Left ventricle myocardium inferior (tissue), 1 donor: ENCODE measurements around the gene SULT2B1. TPM values are rescaled to one million over a fixed set of nuclear protein-coding genes. Genes with fewer than 3 reads are reported as not detected.

Experiments used
- DNase-seq: peaks from one replicate; pipeline ENCODE4 v3.0.0-alpha.2; 2020
- H3K27ac ChIP-seq: fragments of 200-600 bp; replicated peaks from 2 replicates; pipeline ENCODE4 v1.8.0; 2021
- H3K27me3 ChIP-seq: fragments of 200-600 bp; 2 replicates; pipeline ENCODE4 v1.8.0; 2021; ENCODE audit warnings: low read depth
- H3K36me3 ChIP-seq: fragments of 200-600 bp; 2 replicates; pipeline ENCODE4 v1.8.0; 2021
- H3K4me1 ChIP-seq: fragments of 200-600 bp; 2 replicates; pipeline ENCODE4 v1.8.0; 2021
- H3K4me3 ChIP-seq: fragments of 200-600 bp; 2 replicates; pipeline ENCODE4 v1.8.0; 2021; ENCODE audit warnings: mild to moderate bottlenecking, moderate library complexity
- H3K9me3 ChIP-seq: fragments of 200-600 bp; replicated peaks from 2 replicates; pipeline ENCODE4 v1.8.0; 2021
- intact Hi-C: fragments of 100-400 bp; cut with micrococcal nuclease; formaldehyde crosslinking; loops from one replicate; pipeline ENCODE4 v1.11.0; 2022
- total RNA-seq: library from RNA; stranded (reverse); fragmentation: NEBNext Ultra II Directional; extraction: Animal tissue kit (Norgen Biotek cat#: 25700); gene quantifications from one replicate; pipeline ENCODE4 v1.2.1, GENCODE V29; 2021
- TF ChIP-seq, protein P1 (sequence below): fragments of 200-600 bp; IDR thresholded peaks from 2 replicates; pipeline ENCODE4 v1.8.0; 2021; ENCODE audit warnings: antibody characterized with exemption, mild to moderate bottlenecking, borderline replicate concordance
- donor health status: DM: no; HTN: yes; CAD: no; lungs with severe emphysema.

The SULT2B1 gene
- total RNA-seq, 1 donor from 2014 or later: 0.33 TPM

DNA sequence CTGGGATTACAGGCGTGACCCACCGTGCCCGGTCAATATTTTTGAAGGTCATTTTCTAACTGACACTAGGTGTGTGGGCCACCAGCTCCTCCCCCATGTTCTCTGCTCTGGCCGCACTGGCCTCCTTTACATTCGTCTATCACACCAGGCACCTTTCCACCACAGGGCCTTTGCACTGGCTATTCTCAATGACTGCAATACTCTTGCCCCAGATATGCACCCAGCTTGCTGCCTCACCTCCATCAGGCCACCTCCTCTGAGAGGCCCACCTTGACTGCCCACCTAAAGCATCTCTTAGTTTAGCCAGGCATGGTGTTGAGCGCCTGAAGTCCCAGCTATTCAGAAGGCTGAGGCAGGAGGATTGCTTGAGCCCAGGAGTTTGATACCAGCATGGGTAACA is 10.2 kb upstream of the SULT2B1 start:
- intact Hi-C loops: no loop called here
- Histone ChIP-seq H3K27me3 (peaks cover 23% of the 10 kb centered on the region), H3K4me1 (no peaks in the 10 kb centered on the region), H3K4me3 (no peak overlapping the region), H3K36me3 (no peaks in the 10 kb centered on the region), H3K9me3 (no peaks in the 10 kb centered on the region), H3K27ac (no peak overlapping the region)
- DNase-seq: no peak
- TF ChIP-seq, protein P1, sequence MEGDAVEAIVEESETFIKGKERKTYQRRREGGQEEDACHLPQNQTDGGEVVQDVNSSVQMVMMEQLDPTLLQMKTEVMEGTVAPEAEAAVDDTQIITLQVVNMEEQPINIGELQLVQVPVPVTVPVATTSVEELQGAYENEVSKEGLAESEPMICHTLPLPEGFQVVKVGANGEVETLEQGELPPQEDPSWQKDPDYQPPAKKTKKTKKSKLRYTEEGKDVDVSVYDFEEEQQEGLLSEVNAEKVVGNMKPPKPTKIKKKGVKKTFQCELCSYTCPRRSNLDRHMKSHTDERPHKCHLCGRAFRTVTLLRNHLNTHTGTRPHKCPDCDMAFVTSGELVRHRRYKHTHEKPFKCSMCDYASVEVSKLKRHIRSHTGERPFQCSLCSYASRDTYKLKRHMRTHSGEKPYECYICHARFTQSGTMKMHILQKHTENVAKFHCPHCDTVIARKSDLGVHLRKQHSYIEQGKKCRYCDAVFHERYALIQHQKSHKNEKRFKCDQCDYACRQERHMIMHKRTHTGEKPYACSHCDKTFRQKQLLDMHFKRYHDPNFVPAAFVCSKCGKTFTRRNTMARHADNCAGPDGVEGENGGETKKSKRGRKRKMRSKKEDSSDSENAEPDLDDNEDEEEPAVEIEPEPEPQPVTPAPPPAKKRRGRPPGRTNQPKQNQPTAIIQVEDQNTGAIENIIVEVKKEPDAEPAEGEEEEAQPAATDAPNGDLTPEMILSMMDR: no peak

DNA sequence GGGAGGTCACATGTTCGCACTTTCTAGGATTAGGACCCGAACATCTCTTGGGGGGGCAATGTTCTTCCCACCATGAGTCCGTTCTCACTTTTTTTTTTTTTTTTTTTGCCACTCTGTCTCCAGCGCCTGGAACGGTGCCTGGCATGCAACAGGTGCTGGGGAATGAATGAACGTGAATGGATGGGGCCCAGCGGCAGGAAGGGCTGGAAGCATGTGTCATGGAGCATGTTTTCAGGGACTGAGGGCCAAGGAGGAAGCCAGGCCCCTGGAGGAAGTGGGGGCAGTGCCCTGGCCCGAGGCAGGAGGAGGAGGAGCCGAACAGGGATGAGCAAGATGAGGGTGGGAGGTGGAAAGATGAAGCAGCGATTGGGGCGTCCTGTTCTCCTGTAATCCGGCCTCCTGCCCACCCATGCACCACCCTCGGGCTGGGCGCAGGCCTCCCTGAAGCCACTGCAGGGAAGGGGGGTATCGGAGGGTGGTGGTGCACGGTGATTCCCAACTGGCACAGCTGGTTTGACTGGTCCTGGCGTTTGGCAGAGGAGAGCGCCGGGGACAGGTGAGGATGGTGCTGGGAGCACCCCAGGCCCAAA is 8.8 kb upstream of the SULT2B1 start:
- no peaks in the 10 kb centered on the region for H3K9me3 ChIP-seq
- no peak for DNase-seq
- H3K4me1 ChIP-seq: no peaks in the 10 kb centered on the region
- intact Hi-C loops: no loop called here
- no peak overlapping the region for H3K27ac ChIP-seq
- TF ChIP-seq, protein P1: no peak
- H3K36me3 ChIP-seq: no peaks in the 10 kb centered on the region
- peaks cover 35% of the 10 kb centered on the region for H3K27me3 ChIP-seq
- no peak overlapping the region for H3K4me3 ChIP-seq

DNA sequence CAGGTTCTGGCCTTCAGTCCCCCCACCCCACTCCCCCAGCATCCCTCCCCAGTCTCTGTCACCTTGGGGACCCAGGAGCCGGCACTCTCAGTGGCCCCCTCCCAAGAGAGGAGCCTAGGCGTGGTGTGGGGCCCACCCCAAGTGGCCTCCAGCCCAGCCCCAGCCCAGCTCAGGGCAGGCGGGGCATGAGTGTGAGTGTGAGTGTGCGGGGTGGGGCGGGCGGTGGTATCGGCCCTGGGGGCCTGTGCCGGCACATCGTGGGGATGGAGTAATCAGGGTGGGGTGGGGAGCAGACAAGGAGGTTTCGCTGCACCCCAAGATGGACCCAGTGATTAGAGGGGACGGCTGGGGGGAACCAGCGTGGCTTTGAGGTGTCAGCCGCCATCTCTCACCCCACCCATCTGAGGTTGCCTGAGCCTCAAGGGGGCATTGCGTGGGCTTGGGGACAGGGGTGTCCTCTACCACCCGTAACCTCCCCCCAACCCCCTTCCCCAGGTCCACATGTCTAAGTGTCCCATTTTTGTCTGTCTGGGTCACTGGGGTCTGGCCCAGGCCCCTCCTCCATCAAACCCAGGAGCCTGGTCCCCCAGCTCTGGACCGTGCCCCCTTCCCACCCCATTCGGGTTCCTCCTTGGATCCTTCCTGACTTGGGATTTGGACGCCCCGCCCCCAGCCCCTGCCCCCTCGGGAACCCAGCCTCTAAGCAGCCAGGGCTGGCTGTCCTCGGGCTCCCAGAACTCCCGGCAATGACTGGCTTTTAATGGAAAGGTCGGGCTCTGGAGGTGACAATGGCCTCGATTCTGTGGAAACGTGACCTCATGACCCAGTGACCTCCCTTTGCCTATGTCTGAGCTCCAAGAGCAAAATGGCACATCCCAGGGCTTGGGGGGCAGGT is 6.9 kb upstream of the SULT2B1 start:
- H3K4me1 ChIP-seq: no peaks in the 10 kb centered on the region
- no peaks in the 10 kb centered on the region for H3K9me3 ChIP-seq
- intact Hi-C loops: no loop called here
- TF ChIP-seq, protein P1: no peak
- H3K4me3 ChIP-seq: no peak overlapping the region
- H3K27me3 ChIP-seq: peaks cover 54% of the 10 kb centered on the region
- H3K27ac ChIP-seq: no peak overlapping the region
- H3K36me3 ChIP-seq: no peaks in the 10 kb centered on the region
- no peak for DNase-seq

DNA sequence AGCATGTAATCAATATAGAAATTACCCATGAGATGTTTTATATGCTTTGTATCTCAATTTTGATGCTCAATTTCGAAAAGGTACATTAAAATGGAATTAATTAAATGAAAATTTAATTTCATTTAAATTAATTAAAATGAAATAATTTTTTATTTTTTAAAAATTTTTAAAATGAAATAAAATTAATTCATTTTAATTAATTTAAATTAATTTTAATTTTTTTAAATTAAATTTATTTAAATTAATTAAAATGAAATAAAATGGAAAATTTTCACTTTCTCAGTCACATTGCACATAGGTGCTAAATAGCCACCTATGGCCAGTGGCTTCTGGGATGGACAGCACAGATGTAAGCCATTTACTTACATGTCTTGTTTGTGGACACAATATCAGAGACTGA is 4.2 kb upstream of the SULT2B1 start:
- H3K4me3 ChIP-seq: no peak overlapping the region
- peaks cover 80% of the 10 kb centered on the region for H3K27me3 ChIP-seq
- intact Hi-C loops: no loop called here
- DNase-seq: no peak
- no peaks in the 10 kb centered on the region for H3K9me3 ChIP-seq
- no peak overlapping the region for H3K27ac ChIP-seq
- no peaks in the 10 kb centered on the region for H3K36me3 ChIP-seq
- TF ChIP-seq, protein P1: no peak
- H3K4me1 ChIP-seq: no peaks in the 10 kb centered on the region

DNA sequence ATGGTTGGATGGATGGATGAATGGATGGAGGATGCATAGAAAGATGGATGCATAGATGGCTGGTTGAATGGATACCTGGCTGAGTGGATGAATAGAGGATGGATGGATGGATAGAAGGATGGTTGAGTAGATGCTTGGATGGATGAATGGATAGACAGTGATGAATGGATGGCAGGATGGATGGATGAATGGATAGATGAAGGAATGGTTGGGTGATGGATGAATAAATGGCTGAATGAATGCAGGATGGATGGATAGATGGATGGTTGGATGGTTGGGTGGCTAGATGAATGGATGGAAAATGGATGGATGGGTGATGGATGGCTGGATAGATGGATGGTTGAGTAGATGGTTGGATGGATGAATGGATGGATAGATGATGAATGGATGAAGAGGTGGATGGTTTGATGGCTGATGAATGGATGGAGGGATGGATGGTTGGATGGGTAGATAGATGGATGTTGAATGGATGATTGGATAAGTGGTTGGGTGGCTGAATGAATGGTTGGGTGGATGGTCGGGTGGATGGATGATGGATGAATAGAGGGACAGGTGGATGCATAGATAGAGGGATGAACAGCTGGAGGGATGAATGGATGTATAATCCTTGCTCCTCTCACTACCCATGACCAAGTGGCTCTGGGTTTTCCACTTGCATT is 3.6 kb upstream of the SULT2B1 start:
- no peaks in the 10 kb centered on the region for H3K36me3 ChIP-seq
- H3K4me3 ChIP-seq: no peak overlapping the region
- no peaks in the 10 kb centered on the region for H3K4me1 ChIP-seq
- DNase-seq: no peak
- no peak overlapping the region for H3K27ac ChIP-seq
- no peaks in the 10 kb centered on the region for H3K9me3 ChIP-seq
- TF ChIP-seq, protein P1: no peak
- peaks cover 87% of the 10 kb centered on the region for H3K27me3 ChIP-seq
- intact Hi-C loops: no loop called here
